Esophagus squamous epithelium (tissue), 5 donors: ENCODE measurements around the gene FKBP10. TPM values are rescaled to one million over a fixed set of nuclear protein-coding genes. Genes with fewer than 3 reads are reported as not detected.

Experiments
- DNase-seq: peaks from one replicate; lab custom pipeline; 2025; lab: John Stamatoyannopoulos, UW
- H3K27ac ChIP-seq, 4 donors: fragments of 200-600 bp; sonication (generic); one replicate each; pipeline ENCODE4 v1.5.1; 2016 to 2019; ENCODE audit warnings: mild to moderate bottlenecking in 1 of 4
- H3K27me3 ChIP-seq, 4 donors: fragments of 200-600 bp; sonication (generic); 1 replicate in 3 of 4; 2 replicates in 1 of 4; pipeline versions ENCODE4 v1.5.1 to v1.6.0; 2017 to 2021; ENCODE audit warnings: antibody characterized with exemption in 1 of 4
- H3K36me3 ChIP-seq, 3 donors: fragments of 200-600 bp; sonication (generic); one replicate each; pipeline ENCODE4 v1.5.1; 2016 to 2019
- H3K4me1 ChIP-seq, 3 donors: fragments of 200-600 bp; sonication (generic); one replicate each; pipeline ENCODE4 v1.5.1; 2017 to 2019
- H3K4me3 ChIP-seq, 4 donors: fragments of 200-600 bp; sonication (generic); 1 replicate in 3 of 4; 2 replicates in 1 of 4; pipeline ENCODE4 v1.5.1; 2016 to 2019; ENCODE audit warnings: mild to moderate bottlenecking in 2 of 4, moderate library complexity in 1 of 4
- H3K9me3 ChIP-seq, 3 donors: fragments of 200-600 bp; sonication (generic); one replicate each; pipeline ENCODE4 v1.5.1; 2016 to 2019
- POLR2A ChIP-seq, 4 donors: fragments of 450-650 bp; IDR thresholded peaks; one replicate each; pipeline ENCODE4 v1.6.1; 2017; ENCODE audit warnings: antibody characterized with exemption in 4 of 4, mild to moderate bottlenecking in 4 of 4, moderate library complexity in 3 of 4
- WGBS, 2 donors: methylation state at CpG; one replicate each; pipeline ENCODE4 v1.1.5; 2018; 5-methylcytosine and 5-hydroxymethylcytosine counted together
- intact Hi-C: fragments of 100-400 bp; cut with DNase I; formaldehyde crosslinking; loops from one replicate; pipeline ENCODE4 v1.15.0; 2022
- total RNA-seq, 4 donors: library from RNA; depleted of rRNA; stranded (reverse); fragments of >200 nt; gene quantifications; one replicate each; pipeline ENCODE4 v1.1.0, GENCODE V29; 2016
- TF ChIP-seq, protein P1 (sequence below), 6 experiments: fragments of 450-650 bp in 4 of 6; fragments of 200-600 bp in 2 of 6; sonication (generic) in 2 of 6; IDR thresholded peaks; one replicate each; pipeline ENCODE4 v1.5.1; 2016 to 2019; ENCODE audit warnings: antibody characterized with exemption in 6 of 6, mild to moderate bottlenecking in 4 of 6, moderate library complexity in 4 of 6
- donor health status: DM: yes; HTN: yes; CAD: no.

Gene FKBP10
- total RNA-seq, 4 donors from 2014 or later = 0.19 to 21.4 (median 8.4) TPM

DNA sequence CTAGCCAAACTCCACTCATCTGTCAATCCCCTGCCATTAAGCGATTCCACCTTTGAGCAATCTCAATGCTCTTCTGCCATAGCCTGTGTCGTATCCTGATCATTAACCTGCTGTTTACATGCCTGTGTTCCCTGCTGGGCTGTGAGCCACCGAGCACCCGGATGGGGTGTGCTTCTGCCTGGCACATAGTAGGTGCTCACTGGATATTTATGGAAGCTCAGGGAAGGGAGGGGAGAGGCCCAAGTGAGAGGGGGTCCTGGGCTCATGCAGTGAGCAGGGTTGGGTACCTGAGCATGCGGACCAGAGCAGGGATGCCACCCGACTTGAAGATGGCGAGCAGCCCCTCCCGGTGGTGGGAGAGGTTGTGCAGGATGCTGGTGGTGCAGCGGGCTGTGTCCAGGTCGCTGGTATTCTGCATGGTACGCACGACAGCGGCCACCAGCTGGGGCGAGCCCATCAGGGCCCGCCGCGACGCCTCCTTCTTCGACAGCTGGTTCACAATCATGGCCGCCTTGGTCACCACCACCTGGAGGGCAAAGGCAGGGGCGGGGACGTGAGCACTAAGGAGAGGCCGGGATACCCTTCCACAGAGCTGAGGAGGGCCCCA lies 44.0 kb upstream of the FKBP10 start:
- Histone ChIP-seq H3K9me3 (no peaks in the 10 kb centered on the region), H3K4me1 (peaks cover 22 to 47% (median 26%) of the 10 kb centered on the region in 3 donors), H3K4me3 (no peak overlapping the region), H3K27me3 (no peaks in the 10 kb centered on the region), H3K36me3 (peaks cover 56 to 83% (median 64%) of the 10 kb centered on the region in 3 donors), H3K27ac (peak overlapping the region in 2 of 4 donors; percentile 98 to 99)
- TF ChIP-seq POLR2A (IDR thresholded peaks at IDR 0.05) = no peak
- TF ChIP-seq, protein P1, sequence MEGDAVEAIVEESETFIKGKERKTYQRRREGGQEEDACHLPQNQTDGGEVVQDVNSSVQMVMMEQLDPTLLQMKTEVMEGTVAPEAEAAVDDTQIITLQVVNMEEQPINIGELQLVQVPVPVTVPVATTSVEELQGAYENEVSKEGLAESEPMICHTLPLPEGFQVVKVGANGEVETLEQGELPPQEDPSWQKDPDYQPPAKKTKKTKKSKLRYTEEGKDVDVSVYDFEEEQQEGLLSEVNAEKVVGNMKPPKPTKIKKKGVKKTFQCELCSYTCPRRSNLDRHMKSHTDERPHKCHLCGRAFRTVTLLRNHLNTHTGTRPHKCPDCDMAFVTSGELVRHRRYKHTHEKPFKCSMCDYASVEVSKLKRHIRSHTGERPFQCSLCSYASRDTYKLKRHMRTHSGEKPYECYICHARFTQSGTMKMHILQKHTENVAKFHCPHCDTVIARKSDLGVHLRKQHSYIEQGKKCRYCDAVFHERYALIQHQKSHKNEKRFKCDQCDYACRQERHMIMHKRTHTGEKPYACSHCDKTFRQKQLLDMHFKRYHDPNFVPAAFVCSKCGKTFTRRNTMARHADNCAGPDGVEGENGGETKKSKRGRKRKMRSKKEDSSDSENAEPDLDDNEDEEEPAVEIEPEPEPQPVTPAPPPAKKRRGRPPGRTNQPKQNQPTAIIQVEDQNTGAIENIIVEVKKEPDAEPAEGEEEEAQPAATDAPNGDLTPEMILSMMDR (IDR thresholded peaks at IDR 0.05) = no peak
- no peak for DNase-seq
- intact Hi-C loops = no loop called here
- 92 to 93% methylated on average over 7 to 16 of the region's 23 CpGs for WGBS, 2 donors

DNA sequence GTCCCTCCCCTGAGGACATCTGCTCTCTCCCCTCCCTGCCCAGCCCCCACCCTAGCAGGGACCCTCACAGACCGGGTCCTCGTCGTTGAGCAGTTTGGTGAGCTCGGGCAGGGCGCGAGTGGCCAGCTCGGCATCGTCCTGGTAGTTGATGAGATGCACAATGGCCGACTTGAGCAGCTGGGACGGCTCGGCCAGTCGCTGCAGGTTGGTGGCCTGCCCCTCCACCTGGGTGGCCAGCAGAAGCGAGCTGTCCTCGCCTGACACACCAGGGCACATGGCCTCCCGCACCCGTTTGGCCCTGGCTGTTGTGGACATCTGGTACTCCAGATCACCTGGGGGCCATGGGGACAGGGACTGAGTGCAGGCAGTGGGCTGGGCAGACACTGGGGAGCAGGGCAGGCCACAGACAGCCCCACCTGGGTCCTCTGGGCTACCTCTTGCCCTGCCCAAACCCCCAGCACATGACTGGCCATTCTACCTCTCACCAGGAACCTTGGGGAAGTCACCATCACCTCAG lies 43.4 kb upstream of the FKBP10 start:
- Histone ChIP-seq H3K36me3 (peaks cover 56 to 81% (median 59%) of the 10 kb centered on the region in 3 donors), H3K27ac (peak overlapping the region in 2 of 4 donors; percentile 98 to 99), H3K9me3 (no peaks in the 10 kb centered on the region), H3K4me1 (peaks cover 26 to 53% (median 32%) of the 10 kb centered on the region in 3 donors), H3K27me3 (no peaks in the 10 kb centered on the region), H3K4me3 (no peak overlapping the region)
- TF ChIP-seq POLR2A (IDR thresholded peaks at IDR 0.05) = no peak
- TF ChIP-seq, protein P1 (IDR thresholded peaks at IDR 0.05) = no peak
- intact Hi-C loops = no loop called here
- WGBS, 2 donors = 60 to 90% methylated on average over 1 to 2 of the region's 16 CpGs
- no peak for DNase-seq

DNA sequence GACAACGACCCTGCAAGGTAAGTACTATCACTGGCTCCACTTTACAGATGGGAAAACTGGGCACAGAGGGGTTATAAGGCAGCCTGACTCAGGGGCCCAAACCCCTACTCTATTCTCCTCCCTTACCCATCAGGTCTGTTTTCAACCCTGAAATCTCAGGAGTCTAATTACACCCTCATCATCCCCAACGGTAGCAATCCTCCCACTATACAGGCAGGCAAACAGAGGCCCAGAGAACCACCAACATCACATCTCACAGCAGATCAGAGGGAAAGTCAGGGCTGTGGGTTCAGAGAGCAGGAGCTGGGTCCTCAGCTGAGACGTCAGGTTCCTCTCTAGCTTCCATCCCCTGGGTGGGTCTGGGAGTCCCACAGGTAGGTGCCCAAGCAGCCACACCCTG lies 42.8 kb upstream of the FKBP10 start:
- intact Hi-C loops = no loop called here
- Histone ChIP-seq H3K4me1 (peaks cover 30 to 59% (median 36%) of the 10 kb centered on the region in 3 donors), H3K9me3 (no peaks in the 10 kb centered on the region), H3K27me3 (no peaks in the 10 kb centered on the region), H3K4me3 (no peak overlapping the region), H3K36me3 (peaks cover 50 to 80% (median 54%) of the 10 kb centered on the region in 3 donors), H3K27ac (peak overlapping the region; percentile 61 to 99 (median 95))
- TF ChIP-seq, protein P1 (IDR thresholded peaks at IDR 0.05) = no peak
- no peak for TF ChIP-seq POLR2A (IDR thresholded peaks at IDR 0.05)
- WGBS, 2 donors = 40 to 44% methylated on average over 3 of the region's 3 CpGs
- no peak for DNase-seq

DNA sequence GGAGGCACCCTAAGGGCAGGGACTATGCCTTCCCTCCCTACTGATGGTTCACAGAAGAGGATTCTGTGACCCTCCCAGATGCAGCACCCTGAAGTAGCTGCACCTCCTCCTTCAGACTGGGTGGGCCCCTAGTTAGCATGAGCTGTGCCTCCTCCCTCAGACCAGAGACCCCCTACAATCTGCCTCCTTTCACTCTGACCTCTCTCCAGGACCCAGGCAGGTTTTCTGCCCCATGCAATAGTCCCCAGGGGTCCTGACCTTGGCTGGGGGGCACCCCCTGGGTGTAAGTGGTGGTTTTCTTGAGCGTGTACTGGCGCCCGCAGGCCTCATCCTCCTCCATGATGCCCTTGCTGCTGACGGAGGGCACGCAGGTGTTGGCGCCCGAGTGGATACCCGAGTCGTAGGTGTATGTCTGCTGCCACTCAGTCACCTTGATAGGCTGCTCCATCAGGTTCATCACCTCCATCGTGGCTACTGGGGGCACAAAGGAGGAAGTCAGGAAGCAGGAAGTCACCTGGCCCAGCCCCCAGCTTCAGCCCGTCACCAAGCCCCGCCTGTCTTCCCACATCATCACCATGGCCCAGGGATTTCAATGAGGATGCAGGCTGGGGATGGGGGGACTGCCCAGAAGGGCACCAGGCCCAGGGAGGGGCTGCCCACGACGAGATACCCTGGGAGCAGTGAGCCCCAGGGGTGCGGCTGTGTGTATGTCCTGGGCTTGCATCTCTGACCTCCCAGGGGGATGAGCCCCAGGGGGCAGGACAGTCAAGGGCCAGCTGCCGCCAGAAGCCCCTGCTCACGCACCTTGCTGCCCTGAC lies 41.2 kb upstream of the FKBP10 start:
- intact Hi-C loops = no loop called here

More for the DNA sequence above, 41.2 kb upstream of the FKBP10 start:
- Histone ChIP-seq H3K4me3 (peak overlapping the region in 3 of 4 donors; percentile 25 to 43 (median 29)), H3K36me3 (peaks cover 39 to 73% (median 46%) of the 10 kb centered on the region in 3 donors), H3K27ac (peak overlapping the region; percentile 92 to 99 (median 96)), H3K27me3 (no peaks in the 10 kb centered on the region), H3K9me3 (no peaks in the 10 kb centered on the region), H3K4me1 (peaks cover 42 to 67% (median 53%) of the 10 kb centered on the region in 3 donors)
- TF ChIP-seq POLR2A (IDR thresholded peaks at IDR 0.05) = no peak
- TF ChIP-seq, protein P1 (IDR thresholded peaks at IDR 0.05) = no peak
- DNase-seq = no peak
- WGBS, 2 donors = 29% methylated on average over 3 of the region's 17 CpGs; no CpG with 5 or more reads in 1 of the 2 donors
